Measurements from ENCODE around the gene EFNA2.

EFNA2 gene

DNA sequence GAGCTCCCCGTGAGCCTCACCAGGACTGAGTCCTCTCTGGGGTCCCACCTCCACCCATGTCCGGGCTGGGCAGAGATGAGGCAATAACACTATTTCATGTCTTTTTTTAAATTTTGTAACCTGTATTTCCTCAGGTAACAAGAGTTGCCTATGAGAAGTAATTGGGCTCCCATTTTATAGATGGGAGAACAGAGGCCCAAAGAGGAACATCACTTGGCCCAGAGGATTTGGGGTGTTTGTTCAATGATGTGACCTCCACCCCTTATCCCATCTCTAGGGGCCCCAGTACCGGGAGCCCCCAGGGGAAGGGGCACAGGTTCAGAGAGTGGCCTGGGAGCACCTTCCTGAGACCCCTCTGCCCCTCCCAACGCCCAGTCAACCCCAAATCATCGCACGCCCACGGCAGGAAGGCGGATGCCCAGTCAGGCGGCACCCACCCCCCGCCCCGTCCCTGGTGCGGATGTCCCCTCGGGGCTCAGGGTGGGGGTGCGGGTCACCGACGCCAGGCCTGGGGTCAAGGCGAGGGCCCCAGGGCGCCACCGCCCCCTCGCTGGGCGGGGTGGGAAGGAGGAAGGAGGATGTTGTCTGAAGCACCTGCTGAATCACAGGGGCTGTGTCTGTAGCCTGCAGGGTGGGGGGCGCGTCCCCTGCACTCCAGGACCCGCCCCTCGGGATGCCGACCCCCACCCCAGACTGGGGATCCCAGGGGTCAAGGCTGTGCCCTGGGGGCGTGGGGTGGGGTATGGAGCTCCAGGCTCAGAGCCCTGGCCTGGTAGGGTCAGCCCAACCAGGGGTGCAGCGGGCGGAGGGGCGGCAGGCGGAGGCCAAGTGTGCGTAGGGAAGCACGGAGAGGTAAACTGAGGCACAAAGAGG, 25.6 kb upstream of the EFNA2 start:
- peak in 1 of 56 donors; percentile 70 for DNase-seq

DNA sequence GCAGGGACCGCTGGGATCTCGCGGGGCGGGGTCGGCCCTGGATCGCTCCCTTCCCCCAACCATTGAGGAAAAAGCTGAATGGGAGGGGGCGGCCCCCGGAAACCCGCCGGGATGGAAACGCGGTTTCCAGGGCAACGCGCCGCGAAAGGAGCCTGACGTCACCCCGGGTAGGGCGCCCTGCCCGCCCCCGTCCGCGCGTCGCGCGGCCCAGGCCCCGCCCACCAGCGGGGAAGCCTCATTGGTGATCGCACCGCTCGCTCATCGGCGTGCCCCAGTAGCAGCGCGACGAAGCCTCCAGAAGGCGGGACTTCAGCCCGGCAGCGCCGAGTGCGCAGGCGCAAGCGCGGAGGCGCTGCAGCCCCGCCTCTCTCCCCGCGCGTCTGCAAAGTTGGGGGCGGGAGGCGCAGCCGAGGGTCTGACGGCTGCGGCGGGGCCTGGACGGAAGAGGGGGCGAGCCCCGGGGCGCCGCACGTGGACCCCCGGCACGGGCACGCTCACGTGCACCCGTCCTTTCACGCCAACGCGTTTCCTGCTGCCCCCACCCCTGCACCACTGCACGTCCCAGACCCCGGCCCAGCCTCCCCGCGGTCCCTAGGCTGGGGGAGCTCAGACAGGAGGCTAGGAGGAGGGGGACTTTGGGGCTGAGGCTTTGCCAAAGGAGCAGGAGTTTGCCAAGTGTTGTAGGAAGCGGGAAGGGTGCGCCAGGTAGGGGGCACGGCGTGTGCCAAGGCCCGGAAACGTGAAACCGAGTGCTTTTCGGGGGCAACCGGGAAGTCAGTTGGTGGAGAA, 24.7 kb upstream of the EFNA2 start:
- peak; percentile 54 to 96 (median 91) for DNase-seq

DNA sequence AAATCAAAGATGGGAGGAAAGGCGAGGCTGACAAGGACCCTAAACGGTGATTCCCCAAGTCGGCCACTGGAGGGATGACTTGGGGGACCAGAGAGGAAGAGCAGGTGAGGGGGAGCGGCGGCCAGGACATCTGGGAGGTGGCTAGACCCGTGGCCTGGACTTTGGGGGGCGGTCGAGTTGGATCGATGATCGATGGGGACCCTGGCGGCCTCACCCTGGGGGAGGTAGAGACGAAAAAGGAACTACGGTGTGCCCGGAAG, 24.2 kb upstream of the EFNA2 start:
- peak in 2 of 56 donors; percentile 42 to 54 for DNase-seq

DNA sequence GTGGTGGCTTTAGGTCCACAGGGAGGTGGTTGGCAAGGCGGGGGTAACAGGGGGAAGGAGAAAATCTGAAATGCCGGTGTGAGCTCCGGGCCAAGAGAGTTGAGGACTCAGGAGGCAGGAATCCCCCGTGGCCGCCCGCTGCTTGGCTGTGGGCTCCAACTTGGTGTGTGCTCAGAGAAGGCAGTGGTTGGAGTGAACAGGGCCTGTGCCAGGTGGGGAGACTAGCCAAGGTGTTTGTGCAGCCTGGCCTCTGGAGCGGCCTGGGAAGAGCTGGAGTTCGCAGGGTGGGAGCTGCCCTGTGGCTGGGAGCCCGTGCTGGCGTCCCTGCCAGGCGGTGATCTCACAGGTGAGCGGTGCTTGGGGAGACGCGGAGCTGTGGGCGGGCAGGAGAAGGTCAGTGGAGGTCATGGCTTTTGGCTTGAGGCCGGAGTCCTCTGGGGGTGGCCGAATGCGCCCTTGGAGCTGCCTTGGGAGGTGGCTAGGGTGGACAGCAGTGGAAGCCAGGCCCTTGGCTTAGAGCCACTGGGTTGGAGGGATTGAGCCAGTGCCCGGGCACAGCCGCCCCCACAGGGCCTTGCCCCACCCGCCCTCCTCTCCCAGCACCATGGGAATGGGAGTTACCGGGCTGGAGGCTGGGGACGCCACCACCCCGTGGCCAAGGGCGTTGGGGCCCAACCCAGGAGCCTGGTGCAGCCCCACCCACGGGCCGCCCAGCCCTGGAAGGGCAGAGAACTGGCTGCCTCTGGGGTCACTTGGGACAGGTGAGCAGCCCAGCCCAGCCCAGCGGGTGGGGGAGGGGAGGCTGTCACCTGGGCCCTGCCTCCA, 23.7 kb upstream of the EFNA2 start:
- peak in 24 of 56 donors; percentile 16 to 75 (median 44) for DNase-seq

DNA sequence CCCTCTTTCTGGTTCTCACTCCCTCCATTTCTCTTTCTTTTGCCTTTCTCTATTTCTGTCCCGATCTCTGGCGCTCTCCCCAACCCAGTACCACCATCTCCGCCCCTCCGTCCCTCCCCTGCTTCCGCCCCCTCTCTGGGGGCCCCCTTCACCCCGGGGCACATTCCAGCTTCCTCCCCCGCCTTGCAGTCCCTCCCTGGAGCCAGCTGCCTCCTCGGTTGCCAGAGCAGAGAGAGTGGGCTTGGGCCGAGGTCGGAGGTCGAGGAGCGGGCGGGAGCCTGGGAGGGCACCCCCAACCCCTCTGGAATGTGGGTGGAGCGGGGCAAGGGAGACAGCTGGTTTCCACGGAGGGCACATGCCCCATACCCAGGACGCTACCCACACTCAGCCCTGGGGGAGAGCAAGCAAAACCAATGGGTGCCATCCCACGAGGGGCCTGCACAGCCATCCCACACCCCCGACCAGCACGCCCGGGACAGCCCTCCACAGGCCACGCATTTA, 23.0 kb upstream of the EFNA2 start:
- peak in 1 of 56 donors; percentile 46 for DNase-seq

DNA sequence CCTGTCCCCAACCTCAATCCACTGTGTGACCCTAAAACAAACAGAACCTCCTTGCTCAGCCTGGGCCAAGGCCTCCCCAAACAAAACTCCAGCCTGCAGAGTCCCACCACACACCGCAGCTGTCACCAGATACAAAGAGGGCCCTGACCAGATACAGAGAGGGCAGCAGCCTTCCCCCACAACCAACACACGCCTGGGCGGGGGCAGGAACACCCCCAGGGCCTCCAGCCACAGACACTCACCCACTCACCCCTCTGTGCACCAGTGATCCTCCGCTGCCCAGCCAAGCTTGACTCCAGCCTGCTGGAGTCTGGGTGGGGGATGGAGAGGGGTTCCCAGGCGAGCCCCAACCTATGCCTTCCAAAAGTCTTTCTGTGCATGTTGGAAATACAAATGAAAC, 22.5 kb upstream of the EFNA2 start:
- DNase-seq, result no peak

DNA sequence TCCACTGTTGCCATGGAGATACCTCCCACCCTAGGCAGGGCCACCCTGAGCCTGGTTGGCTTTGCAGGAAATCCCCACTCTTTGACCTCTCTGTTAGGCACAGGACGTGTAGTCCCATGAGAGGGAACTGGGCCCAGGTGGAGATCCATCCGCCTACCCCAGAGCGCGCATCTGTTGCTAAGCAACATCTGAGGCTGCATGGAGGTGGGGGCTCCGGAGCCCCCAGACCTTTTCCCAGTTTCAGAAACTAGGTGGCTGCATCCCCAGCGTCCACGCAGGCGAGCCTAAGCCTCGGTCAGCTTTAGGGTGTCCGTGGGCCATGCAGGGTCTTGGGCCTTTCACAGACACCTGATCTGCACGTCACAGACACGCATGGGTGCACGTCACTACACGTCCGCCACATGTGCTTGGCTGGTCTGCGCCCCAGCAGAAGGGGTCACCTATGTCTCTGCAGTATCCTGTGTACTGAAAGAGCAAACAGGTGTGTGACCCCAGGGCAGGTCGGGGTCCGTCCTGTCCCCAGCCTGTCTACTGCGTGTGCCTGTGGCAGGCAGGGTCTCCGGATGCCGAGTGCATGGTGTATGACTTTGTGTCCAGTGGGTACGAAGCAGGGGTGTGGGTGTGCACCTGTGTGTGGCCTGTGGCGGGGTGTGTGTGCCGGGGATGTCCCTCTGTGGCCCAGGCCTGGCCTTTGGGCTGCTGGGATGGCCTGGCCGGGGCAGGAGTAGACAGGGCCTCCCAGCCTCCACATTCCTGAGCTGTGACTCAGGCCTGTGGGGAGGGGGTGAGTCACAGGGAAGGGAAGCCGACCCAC, 20.7 kb upstream of the EFNA2 start:
- DNase-seq, result peak in 3 of 56 donors; percentile 6 to 22 (median 20)

DNA sequence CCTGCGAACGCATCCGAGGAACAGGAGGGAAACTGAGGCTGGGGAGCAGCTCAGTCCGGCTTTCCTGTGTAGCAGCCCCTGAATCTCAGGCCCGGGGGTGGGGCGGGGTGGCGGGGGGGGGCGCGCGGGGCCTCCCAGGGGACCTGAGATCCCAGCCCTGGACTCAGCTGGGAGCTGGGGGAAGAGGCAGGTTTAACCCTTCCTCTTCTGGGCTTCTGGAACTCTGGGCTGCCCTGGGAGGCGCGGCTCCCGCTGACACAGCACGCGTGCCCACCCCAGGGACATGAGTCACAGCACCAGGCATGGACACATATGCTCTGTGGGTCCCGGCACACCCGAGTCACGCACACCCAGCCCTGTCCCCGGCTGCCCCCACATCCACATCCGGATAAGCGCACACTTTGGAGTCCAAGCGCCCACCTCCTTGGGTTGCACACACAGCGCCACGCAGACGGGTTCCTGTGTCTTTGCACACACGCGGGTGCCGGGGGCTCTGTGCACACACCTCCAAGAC, 20.0 kb upstream of the EFNA2 start:
- DNase-seq, result peak in 7 of 56 donors; percentile 16 to 47 (median 44)

DNA sequence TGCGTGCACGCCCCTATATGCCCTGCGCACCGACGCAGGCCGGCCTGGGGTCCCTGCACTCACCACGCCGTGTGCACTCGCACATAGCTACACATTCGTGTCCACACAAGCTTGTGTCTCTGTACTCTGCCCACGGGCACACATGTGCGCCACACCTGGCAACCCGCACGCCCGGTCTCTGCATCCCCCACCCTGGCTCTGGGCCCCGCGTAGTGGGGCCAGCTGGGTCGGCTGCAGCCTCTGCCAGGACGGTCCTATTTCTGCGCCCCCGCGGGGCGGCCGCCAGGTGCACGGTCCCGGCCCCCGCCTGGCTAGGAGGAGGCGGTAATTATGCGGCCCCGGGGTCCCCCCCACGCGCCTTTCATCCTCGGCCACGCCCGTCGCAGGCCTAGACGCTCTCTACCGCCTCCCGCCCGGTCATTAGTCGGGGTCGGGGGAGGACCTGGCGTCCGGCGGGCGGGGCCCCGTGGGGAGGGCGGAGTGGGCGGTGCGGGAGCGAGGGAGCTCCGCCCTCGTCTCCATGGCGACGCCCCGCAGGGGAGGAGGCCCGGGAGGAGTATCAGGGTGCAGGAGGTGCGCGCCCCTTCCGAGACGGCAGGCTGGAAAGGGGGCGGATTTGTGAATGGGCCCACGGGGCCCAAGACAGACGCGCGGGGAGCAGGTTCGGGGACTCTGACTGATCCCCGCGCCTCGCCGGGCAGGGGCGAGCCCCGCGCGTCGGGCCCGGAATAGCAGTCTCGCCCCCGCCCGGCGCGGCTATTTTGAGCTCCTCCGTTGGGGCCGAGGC, 19.4 kb upstream of the EFNA2 start:
- peak in 40 of 56 donors; percentile 28 to 77 (median 59) for DNase-seq

DNA sequence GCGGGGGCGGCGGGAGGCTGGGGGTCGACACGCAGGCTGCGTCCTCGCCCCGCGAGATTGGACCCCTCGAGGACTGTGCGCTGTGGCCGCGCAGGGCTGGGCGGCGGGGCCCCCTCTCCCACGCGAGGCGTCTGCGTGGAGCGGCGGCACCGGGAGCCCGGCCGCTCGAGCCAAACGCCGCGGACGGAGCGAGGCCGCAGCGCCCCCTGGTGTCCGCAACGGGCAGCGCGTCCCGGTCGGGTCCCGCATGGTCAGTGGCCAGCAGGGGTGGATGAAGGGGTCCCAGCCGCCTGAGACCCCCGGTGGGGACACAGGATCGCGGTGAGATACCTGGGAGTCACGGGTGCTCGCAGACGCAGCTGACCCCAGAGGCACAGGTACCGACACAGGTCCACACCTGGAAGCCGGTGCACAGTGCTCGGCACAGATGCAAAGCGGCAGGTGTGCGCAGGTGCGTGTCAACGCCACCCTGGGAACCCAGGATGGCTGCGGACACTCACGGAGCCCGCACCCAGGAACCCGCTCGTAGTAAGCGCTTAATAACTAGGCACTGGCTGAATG, 18.7 kb upstream of the EFNA2 start:
- DNase-seq, result peak in 46 of 56 donors; percentile 23 to 83 (median 56)

DNA sequence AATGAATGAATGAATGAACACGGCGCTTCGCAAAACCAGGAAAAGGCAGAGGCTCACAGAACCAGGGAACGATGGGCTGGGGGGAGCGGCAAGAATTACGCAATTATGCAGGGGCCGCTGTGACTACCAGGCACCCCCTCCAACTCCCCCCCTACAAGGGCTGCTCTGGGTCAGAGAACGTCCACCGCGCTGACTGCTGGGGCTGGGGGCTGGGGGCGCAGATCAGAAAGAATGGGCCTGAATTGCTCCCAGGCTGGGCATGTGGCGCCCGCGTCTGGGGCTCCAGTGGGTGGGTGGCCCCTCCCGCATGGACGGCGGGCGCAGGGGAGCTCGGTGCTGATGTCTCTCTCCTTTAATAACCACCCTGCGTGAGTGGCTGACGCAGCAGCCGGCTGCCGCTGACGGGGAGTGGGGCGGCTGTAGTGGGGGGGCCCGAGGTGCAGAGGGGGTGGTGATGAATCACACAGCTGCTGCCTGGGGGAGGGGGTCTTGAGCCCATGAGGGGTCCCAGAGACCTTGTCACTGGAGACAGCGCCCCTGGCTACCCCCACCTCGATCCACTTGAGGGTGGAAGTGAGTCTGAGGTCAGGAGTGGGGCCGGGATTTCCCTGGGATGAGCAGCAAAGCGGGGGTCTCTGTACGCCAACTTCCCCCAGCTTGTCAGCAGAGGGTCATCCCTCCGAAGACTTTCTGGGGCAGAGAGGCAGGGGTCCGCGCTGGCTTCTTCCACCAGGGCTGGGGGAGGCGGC, 18.0 kb upstream of the EFNA2 start:
- peak in 18 of 56 donors; percentile 21 to 58 (median 35) for DNase-seq

DNA sequence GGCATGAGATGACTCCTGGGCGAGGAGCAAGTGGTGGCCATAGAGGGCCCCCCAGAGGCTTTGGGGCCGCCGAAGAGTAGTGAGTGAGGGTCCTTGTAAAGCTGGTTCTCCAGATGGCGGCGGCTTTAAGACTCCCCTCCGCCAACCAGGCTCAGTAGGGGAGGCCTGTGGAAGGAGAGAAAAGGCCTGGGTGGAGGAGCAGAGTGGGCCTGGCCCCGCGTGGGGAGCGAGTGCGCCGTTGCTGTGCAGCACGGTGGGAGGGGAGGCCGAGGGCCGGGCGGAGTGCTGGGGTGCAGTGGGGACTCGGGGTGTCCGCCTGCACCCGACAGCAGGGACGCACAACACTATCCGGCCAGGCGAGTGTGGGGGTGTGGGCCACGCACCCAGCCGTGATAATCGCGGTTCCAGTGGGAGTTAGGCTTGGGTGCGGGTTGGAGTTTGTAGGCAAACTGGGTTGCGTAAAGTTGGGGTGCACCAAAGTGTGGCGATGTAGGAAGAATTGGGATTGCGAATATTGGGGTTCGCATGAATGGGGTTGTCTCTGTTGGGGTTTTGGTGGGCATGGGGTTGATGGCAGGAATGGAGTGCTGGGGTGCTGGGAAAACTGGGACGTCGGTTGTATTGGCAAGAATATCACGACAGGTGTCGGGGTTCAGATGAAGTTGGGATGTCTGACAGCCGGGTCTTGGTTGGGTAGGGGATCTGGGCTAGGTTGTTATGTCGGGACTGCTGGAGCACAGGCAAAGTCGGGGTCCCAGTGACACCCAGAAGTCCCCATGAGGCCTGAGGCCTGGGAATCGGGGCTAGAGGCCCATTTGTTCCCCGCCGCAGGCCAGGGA, 17.2 kb upstream of the EFNA2 start:
- peak in 3 of 56 donors; percentile 41 to 51 (median 42) for DNase-seq

DNA sequence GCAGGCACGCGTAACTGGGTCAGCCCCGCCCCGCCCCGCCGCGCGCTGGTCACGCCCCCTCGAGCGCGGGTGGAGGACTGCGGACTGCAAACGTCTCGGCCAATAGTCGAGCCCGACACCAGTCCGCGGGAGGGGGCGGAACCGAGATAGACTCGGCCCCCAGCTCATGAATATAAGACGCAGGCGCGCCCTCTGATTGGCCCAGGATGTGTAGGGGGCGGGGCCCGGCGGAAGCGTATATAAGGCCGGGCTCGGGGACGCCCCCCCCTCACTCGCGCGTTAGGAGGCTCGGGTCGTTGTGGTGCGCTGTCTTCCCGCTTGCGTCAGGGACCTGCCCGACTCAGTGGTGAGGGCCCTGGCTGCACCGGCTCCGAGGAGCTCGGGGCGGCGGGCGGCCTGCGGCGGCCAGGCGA, 16.6 kb upstream of the EFNA2 start, which contains the start of gene CIRBP:
CIRBP (plus strand) TSS at position 268 of the 413 bp plus-strand sequence. CDS start 1,602 bp downstream, outside the sequence.
- peak; percentile 48 to 100 (median 99) for DNase-seq

DNA sequence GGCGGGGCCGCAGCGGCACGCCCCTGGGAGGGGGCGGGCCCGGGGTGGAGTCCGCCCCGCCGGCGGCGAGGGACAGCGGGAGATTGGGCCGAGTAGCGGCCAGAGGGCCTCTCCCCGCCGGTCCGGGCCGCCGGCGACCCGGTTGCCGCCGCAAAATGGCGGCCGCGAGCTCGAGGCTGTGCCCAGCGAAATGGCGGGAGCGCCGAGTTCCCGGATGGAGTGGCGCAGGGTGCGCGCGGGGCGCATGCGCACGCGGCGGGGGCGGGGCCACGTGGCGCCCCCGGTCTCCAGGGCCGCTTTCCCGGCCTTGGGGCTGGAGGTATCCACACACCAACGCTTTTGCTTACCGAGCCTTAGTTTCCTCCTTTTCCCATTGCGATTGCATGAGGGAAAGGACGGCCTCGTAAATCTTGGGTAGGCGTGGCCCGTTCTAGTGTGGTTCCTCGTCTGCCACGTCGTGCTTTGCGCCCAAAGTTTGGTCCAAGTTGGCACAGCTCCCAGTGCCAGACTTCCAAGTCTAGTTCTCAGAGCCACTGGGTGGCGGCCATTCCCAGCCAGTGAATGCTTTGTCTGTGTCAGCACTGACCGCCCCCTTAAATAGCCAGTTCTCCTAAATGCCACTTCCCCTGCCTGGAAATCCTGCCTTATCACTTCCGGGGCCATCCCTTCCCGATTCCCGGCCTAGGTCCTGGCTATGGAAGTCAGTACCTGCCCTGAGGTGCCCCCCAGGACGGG, 16.0 kb upstream of the EFNA2 start:
- peak in 54 of 56 donors; percentile 41 to 90 (median 79) for DNase-seq

DNA sequence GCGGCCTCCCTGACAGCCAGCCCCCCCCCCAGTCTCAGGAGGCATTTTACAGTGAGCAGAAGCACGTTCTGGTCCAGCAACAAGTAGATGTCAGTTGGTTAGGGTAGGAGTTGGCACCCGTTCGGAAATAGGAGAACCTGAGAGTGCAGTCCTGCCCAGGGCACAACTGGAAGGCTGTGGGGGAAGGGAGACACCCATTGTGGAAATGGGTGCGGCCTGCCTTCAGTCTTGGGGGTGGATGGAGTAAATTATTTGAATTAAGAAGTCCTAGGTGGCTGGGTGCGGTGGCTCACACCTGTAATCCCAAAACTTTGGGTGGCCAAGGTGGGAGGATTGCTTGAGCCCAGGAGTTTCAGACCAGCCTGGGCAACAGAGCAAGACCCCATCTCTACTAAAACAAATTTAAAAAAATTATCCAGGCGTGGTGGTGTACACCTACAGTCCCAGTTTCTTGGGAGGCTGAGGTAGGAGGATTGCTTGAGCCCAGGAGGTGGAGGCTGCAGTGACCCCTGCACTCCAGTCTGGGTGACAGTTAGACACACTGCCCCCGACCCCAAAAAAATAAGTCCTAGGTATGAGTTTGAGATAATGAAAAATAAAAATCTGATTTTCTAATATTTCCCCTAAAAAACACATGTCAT, 15.3 kb upstream of the EFNA2 start:
- peak in 1 of 56 donors; percentile 60 for DNase-seq
